H1 (cell line): ENCODE measurements around the gene ZIM2. TPM values are rescaled to one million over a fixed set of nuclear protein-coding genes. Genes with fewer than 3 reads are reported as not detected.

ENCODE experiments used
- CTCF ChIA-PET: fragments of 300-600 bp; sonication (Branson Sonifier 250); formaldehyde crosslinking; loops from one replicate; lab custom pipeline; 2021; ENCODE audit not compliant: partially characterized antibody; lab: Charles Lee
- POLR2A ChIA-PET: fragments of 300-600 bp; sonication (Branson Sonifier 250); formaldehyde crosslinking; loops from one replicate; lab custom pipeline; 2021; ENCODE audit warnings: inconsistent platforms; ENCODE audit not compliant: partially characterized antibody; lab: Charles Lee
- DNase-seq, 2 experiments: peaks; one replicate each; pipeline versions ENCODE4 v3.0.0 to v3.0.0-alpha.2; 2010 to 2022; ENCODE audit warnings: low spot score in 2 of 2, low read depth in 1 of 2, mixed read lengths in 1 of 2
- FAIRE-seq: peaks from 2 replicates; lab custom pipeline; 2011; peaks lifted over from hg19 to GRCh38; lab: Jason Lieb, UNC
- H2AFZ ChIP-seq: 2 replicates; pipeline ENCODE4 v1.8.1; 2012; ENCODE audit warnings: low read length, inconsistent platforms
- H2AK5ac ChIP-seq: 2 replicates; pipeline ENCODE4 v1.6.1; 2013; ENCODE audit warnings: low read depth, low read length
- H2BK120ac ChIP-seq: replicated peaks from 2 replicates; pipeline ENCODE3; 2013; ENCODE audit warnings: low read depth, low read length, inconsistent platforms
- H2BK12ac ChIP-seq: 2 replicates; pipeline ENCODE4 v1.6.1; 2013; ENCODE audit warnings: low read depth, low read length
- H2BK15ac ChIP-seq: 2 replicates; pipeline ENCODE4 v1.6.1; 2013; ENCODE audit warnings: low read length
- H2BK20ac ChIP-seq: 2 replicates; pipeline ENCODE4 v1.6.1; 2013; ENCODE audit warnings: low read length
- H2BK5ac ChIP-seq: 2 replicates; pipeline ENCODE4 v1.6.1; 2013; ENCODE audit warnings: low read depth, low read length
- H3K14ac ChIP-seq: 2 replicates; pipeline ENCODE4 v1.6.1; 2013; ENCODE audit warnings: inconsistent platforms; ENCODE audit not compliant: insufficient read length
- H3K18ac ChIP-seq: 2 replicates; pipeline ENCODE4 v1.6.1; 2013; ENCODE audit warnings: low read length; ENCODE audit errors: extremely low read depth
- H3K23ac ChIP-seq: 2 replicates; pipeline ENCODE4 v1.6.1; 2013; ENCODE audit warnings: inconsistent platforms; ENCODE audit not compliant: insufficient read length
- H3K23me2 ChIP-seq: 2 replicates; pipeline ENCODE4 v1.6.1; 2013; ENCODE audit warnings: low read depth, low read length
- H3K27ac ChIP-seq: 2 replicates; pipeline ENCODE4 v1.6.1; 2011; ENCODE audit warnings: low read depth, low read length, inconsistent platforms
- H3K27me3 ChIP-seq, 4 experiments: replicated peaks in 1 of 4; 1 replicate in 1 of 4; 2 replicates in 3 of 4; pipeline versions ENCODE4 v1.6.1 to v1.8.1; 2011 to 2013; ENCODE audit warnings: low read length in 3 of 4, mild to moderate bottlenecking in 3 of 4, inconsistent platforms in 2 of 4, mixed read lengths in 2 of 4, moderate library complexity in 1 of 4; ENCODE audit not compliant: control insufficient read depth in 3 of 4, insufficient read depth in 3 of 4; ENCODE audit errors: extremely low read depth in 1 of 4
- H3K36me3 ChIP-seq, 4 experiments: 2 replicates each; pipeline versions ENCODE4 v1.6.1 to v1.8.1; 2011 to 2013; ENCODE audit warnings: mild to moderate bottlenecking in 4 of 4, low read length in 3 of 4, moderate library complexity in 2 of 4, control low read depth in 1 of 4, inconsistent platforms in 1 of 4; ENCODE audit not compliant: insufficient read depth in 4 of 4, control insufficient read depth in 2 of 4
- H3K4ac ChIP-seq: replicated peaks from 2 replicates; pipeline ENCODE3; 2013; ENCODE audit warnings: low read length, low read depth, mixed read lengths, inconsistent platforms; ENCODE audit not compliant: insufficient read length
- H3K4me1 ChIP-seq, 4 experiments: replicated peaks in 1 of 4; 1 replicate in 1 of 4; 2 replicates in 3 of 4; pipeline versions ENCODE4 v1.6.1 to v1.8.1; 2011 to 2013; ENCODE audit warnings: low read length in 3 of 4, inconsistent platforms in 2 of 4, mixed read lengths in 1 of 4; ENCODE audit not compliant: insufficient read depth in 4 of 4, control insufficient read depth in 3 of 4
- H3K4me2 ChIP-seq, 2 experiments: 2 replicates each; pipeline versions ENCODE4 v1.6.1 to v1.8.1; 2011 to 2013; ENCODE audit warnings: low read depth in 2 of 2, low read length in 2 of 2, control low read depth in 1 of 2, inconsistent platforms in 1 of 2, mild to moderate bottlenecking in 1 of 2; ENCODE audit not compliant: insufficient read depth in 1 of 2
- H3K4me3 ChIP-seq, 4 experiments: fragments of 200-600, 300-600 bp in 1 of 4; sonication (generic), shearing (Covaris generic), sonication (Bioruptor Twin) in 1 of 4; 2 replicates each; pipeline versions ENCODE4 v1.5.1 to v1.8.1; 2011 to 2016; ENCODE audit warnings: low read length in 4 of 4, low read depth in 3 of 4, control low read depth in 2 of 4, inconsistent platforms in 2 of 4, mild to moderate bottlenecking in 2 of 4, mixed read lengths in 1 of 4, moderate library complexity in 1 of 4; ENCODE audit not compliant: insufficient read depth in 2 of 4; ENCODE audit errors: extremely low read depth in 1 of 4
- H3K56ac ChIP-seq: replicated peaks from 2 replicates; pipeline ENCODE3; 2013; ENCODE audit warnings: low read depth, mild to moderate bottlenecking, mixed read lengths, low read length, inconsistent platforms; ENCODE audit not compliant: insufficient read length
- H3K79me1 ChIP-seq: 2 replicates; pipeline ENCODE4 v1.6.1; 2013; ENCODE audit warnings: low read depth, low read length, control low read depth
- H3K79me2 ChIP-seq, 2 experiments: 2 replicates each; pipeline versions ENCODE4 v1.6.1 to v1.8.1; 2012 to 2013; ENCODE audit warnings: low read length in 2 of 2, mild to moderate bottlenecking in 2 of 2, inconsistent platforms in 1 of 2; ENCODE audit not compliant: insufficient read depth in 2 of 2, control insufficient read depth in 1 of 2
- H3K9ac ChIP-seq, 4 experiments: replicated peaks in 1 of 4; 1 replicate in 1 of 4; 2 replicates in 3 of 4; pipeline versions ENCODE4 v1.6.1 to v1.8.1; 2011 to 2013; ENCODE audit warnings: low read depth in 3 of 4, low read length in 3 of 4, control low read depth in 2 of 4, mild to moderate bottlenecking in 2 of 4, moderate library complexity in 2 of 4, inconsistent platforms in 1 of 4; ENCODE audit errors: extremely low read depth in 1 of 4
- H3K9me3 ChIP-seq, 2 experiments: 2 replicates each; pipeline versions ENCODE4 v1.6.1 to v1.8.1; 2012 to 2013; ENCODE audit warnings: mild to moderate bottlenecking in 2 of 2, moderate library complexity in 2 of 2, control low read depth in 1 of 2, inconsistent platforms in 1 of 2, low read depth in 1 of 2, low read length in 1 of 2, mixed read lengths in 1 of 2; ENCODE audit not compliant: insufficient read depth in 2 of 2
- H4K20me1 ChIP-seq, 2 experiments: replicated peaks in 1 of 2; 2 replicates each; pipeline versions ENCODE3 to v1.8.1; 2011 to 2013; ENCODE audit warnings: inconsistent platforms in 2 of 2, low read length in 2 of 2, mild to moderate bottlenecking in 1 of 2; ENCODE audit not compliant: insufficient read depth in 2 of 2, control insufficient read depth in 1 of 2
- H4K5ac ChIP-seq: 2 replicates; pipeline ENCODE4 v1.6.1; 2013; ENCODE audit warnings: low read length, low read depth, mixed read lengths, inconsistent platforms; ENCODE audit not compliant: insufficient read length
- H4K8ac ChIP-seq: 2 replicates; pipeline ENCODE4 v1.8.0; 2013; ENCODE audit warnings: mild to moderate bottlenecking, moderate library complexity, low read length, inconsistent platforms; ENCODE audit not compliant: insufficient read depth; ENCODE audit errors: extremely low read depth
- H4K91ac ChIP-seq: replicated peaks from 2 replicates; pipeline ENCODE3; 2013; ENCODE audit warnings: low read length, mixed read lengths, inconsistent platforms; ENCODE audit not compliant: insufficient read length
- ASH2L ChIP-seq: fragments of 200-600, 300-600 bp; sonication (generic); IDR thresholded peaks from one replicate; pipeline ENCODE4 v1.7.1; 2017; ENCODE audit warnings: low read length
- BRCA1 ChIP-seq: IDR thresholded peaks from 2 replicates; pipeline ENCODE4 v1.6.1; 2012; ENCODE audit warnings: low read depth, low read length, improper control_type of control experiment
- CHD2 ChIP-seq: IDR thresholded peaks from 2 replicates; pipeline ENCODE4 v1.6.1; 2012; ENCODE audit warnings: low read length, improper control_type of control experiment
- CTBP2 ChIP-seq: IDR thresholded peaks from 2 replicates; pipeline ENCODE4 v1.7.0; 2011; ENCODE audit warnings: borderline replicate concordance, mild to moderate bottlenecking, moderate library complexity, mixed read lengths, low read length; ENCODE audit not compliant: insufficient read depth, insufficient read length
- GTF2F1 ChIP-seq: IDR thresholded peaks from 2 replicates; pipeline ENCODE4 v1.6.1; 2012; ENCODE audit warnings: low read depth, low read length, improper control_type of control experiment, borderline replicate concordance
- HDAC2 ChIP-seq, 2 experiments: fragments of 300-600 bp in 1 of 2; sonication (generic) in 1 of 2; IDR thresholded peaks; 2 replicates each; pipeline ENCODE4 v1.6.1; 2011 to 2012; ENCODE audit warnings: low read depth in 2 of 2, low read length in 2 of 2, mild to moderate bottlenecking in 2 of 2, moderate library complexity in 2 of 2, borderline replicate concordance in 1 of 2, inconsistent platforms in 1 of 2
- HDAC6 ChIP-seq: IDR thresholded peaks from one replicate; pipeline ENCODE4 v1.7.1; 2012; ENCODE audit warnings: low read depth, mild to moderate bottlenecking, inconsistent platforms, low read length, moderate library complexity
- KDM1A ChIP-seq: fragments of 200-600, 300-600 bp; sonication (generic); IDR thresholded peaks from 2 replicates; pipeline ENCODE4 v1.7.1; 2016; ENCODE audit warnings: mild to moderate bottlenecking, low read length, borderline replicate concordance
- KDM5A ChIP-seq: fragments of 200-600 bp; IDR thresholded peaks from 2 replicates; pipeline ENCODE4 v1.7.1; 2012; ENCODE audit warnings: mild to moderate bottlenecking, low read length, inconsistent platforms, mixed read lengths
- SAP30 ChIP-seq: fragments of 300-600 bp; sonication (generic); IDR thresholded peaks from 2 replicates; pipeline ENCODE4 v1.7.1; 2012; ENCODE audit warnings: low read length, moderate library complexity, mild to moderate bottlenecking, inconsistent platforms; ENCODE audit not compliant: insufficient read depth, insufficient replicate concordance
- TAF1 ChIP-seq: IDR thresholded peaks from 2 replicates; pipeline ENCODE4 v1.6.1; 2011; ENCODE audit warnings: mild to moderate bottlenecking, low read depth, low read length
- whole genome bisulfite sequencing, 2 experiments: shearing (Covaris generic) in 1 of 2; methylation state at CpG; one replicate each; pipeline versions ENCODE4 v1.1.6 to v1.1.7; 2013 to 2015; ENCODE audit warnings: low lambda C conversion rate in 2 of 2, mixed read lengths in 2 of 2, inconsistent platforms in 1 of 2, low coverage in 1 of 2, missing lambda C conversion rate in 1 of 2; ENCODE audit not compliant: insufficient replicate concordance in 2 of 2, insufficient coverage in 1 of 2, insufficient read length in 1 of 2; ENCODE audit errors: extremely low coverage in 1 of 2, missing lambda C conversion rate in 1 of 2; 5-methylcytosine and 5-hydroxymethylcytosine counted together
- polyA plus RNA-seq, 7 experiments: library from polyadenylated mRNA; depleted of rRNA in 3 of 7; stranded (reverse) in 5 of 7; unstranded in 2 of 7; fragments of >200 nt in 5 of 7; fragments of 200-250 nt in 2 of 7; gene quantifications; 1 replicate in 5 of 7; 2 replicates in 1 of 7; 4 replicates in 1 of 7; pipeline versions ENCODE4 v1.2.1 to v1.2.3, GENCODE V29; 2011 to 2013; ENCODE audit warnings: missing spikeins in 2 of 7, mixed read lengths in 2 of 7
- total RNA-seq: library from RNA; stranded (reverse); fragmentation: NEBNext Ultra II Directional; extraction: Animal tissue kit (Norgen Biotek cat#: 25700); gene quantifications from 2 replicates; pipeline ENCODE4 v1.2.1, GENCODE V29; 2021
- TF ChIP-seq, protein P1 (sequence below): IDR thresholded peaks from 2 replicates; pipeline ENCODE4 v1.6.1; 2012; ENCODE audit warnings: inconsistent platforms

ZIM2 gene
- total and polyA plus RNA-seq, 2 of the 8 experiments (the other 6 are each of a cell fraction or from before 2014, with no cell fraction given) = not detected

DNA sequence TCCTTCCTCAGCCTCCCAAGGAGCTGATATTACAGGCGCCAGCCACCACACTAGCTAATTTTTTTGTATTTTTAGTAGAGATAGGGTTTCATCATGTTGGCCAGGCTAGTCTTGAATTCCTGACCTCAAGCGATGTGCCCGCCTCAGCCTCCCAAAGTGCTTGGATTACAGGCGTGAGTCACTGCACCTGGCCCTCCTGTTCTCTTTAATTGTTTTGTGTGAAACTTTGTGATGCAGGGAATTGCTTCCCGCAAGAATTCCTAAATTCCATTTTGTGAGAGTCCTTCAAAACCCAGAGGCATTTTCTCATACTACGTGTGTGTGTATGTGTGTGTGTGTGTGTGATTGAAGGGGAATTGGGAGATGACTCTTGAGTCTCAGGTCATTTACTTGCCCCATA is 104.0 kb downstream of the ZIM2 start:
- Histone ChIP-seq H2BK12ac (no peak overlapping the region), H3K4me3 (no peak overlapping the region), H2AK5ac (no peak overlapping the region), H3K9me3 (peaks cover 59 to 78% of the 10 kb centered on the region in 2 experiments), H4K5ac (no peak overlapping the region), H4K91ac (no peak overlapping the region), H3K23me2 (no peaks in the 10 kb centered on the region), H3K14ac (no peak overlapping the region), H3K56ac (no peak overlapping the region), H3K36me3 (no peaks in the 10 kb centered on the region), H2BK15ac (no peak overlapping the region), H3K4me2 (no peak overlapping the region), H2BK5ac (no peak overlapping the region), H3K4ac (no peak overlapping the region), H4K8ac (no peak overlapping the region), H3K18ac (no peak overlapping the region), H3K9ac (no peak overlapping the region), H3K23ac (no peak overlapping the region), H3K27ac (no peak overlapping the region), H2BK20ac (no peak overlapping the region), H3K79me1 (no peaks in the 10 kb centered on the region), H3K27me3 (no peaks in the 10 kb centered on the region), H2BK120ac (no peak overlapping the region), H3K79me2 (no peaks in the 10 kb centered on the region), H3K4me1 (no peaks in the 10 kb centered on the region), H2AFZ (no peak overlapping the region), H4K20me1 (no peaks in the 10 kb centered on the region)
- 86% methylated on average over 6 of the region's 6 CpGs; no CpG with 5 or more reads in 1 of the 2 experiments for WGBS, 2 experiments
- CTCF ChIA-PET = no interaction called here
- DNase-seq (no peak), FAIRE-seq (no peak)
- POLR2A ChIA-PET = no interaction called here
- TF ChIP-seq, protein P1, sequence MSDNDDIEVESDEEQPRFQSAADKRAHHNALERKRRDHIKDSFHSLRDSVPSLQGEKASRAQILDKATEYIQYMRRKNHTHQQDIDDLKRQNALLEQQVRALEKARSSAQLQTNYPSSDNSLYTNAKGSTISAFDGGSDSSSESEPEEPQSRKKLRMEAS = no peak
- TF ChIP-seq TAF1 (no peak), ASH2L (no peak), CTBP2 (no peak), GTF2F1 (no peak), BRCA1 (no peak), KDM1A (no peak), HDAC6 (no peak), HDAC2 (IDR thresholded peaks at IDR 0.05; ENCODE audit: borderline replicate concordance in 1 of 2, low read depth in 2 of 2, low read length in 2 of 2) (no peak), CHD2 (no peak), KDM5A (no peak), SAP30 (no peak)
